ENCODE data around the gene SLC6A3.

- no peak for TF ChIP-seq EZH2phosphoT487 (IDR thresholded peaks at IDR 0.05; ENCODE audit: insufficient read depth, low read depth)
- no peak for TF ChIP-seq EZH2 (IDR thresholded peaks at IDR 0.05; ENCODE audit: insufficient read depth, poor library complexity, severe bottlenecking)
Observed at GRCh38 chr5:1402611-1403255, 42.5 kb downstream of the SLC6A3 start.

All from GM23248 (cell line).